Psoas muscle (tissue), 8 donors: Measurements from ENCODE around the gene PPT2. TPM values are rescaled to one million over a fixed set of nuclear protein-coding genes. Genes with fewer than 3 reads are reported as not detected.

Source experiments
- ATAC-seq, 4 donors: fragments of 200-7000 bp; cut with Tn5 transposase; one replicate each; pipeline ENCODE4 v1.9.1; 2020; ENCODE audit warnings: moderate library complexity in 3 of 4, mild to moderate bottlenecking in 2 of 4
- DNase-seq, 2 donors: peaks; one replicate each; pipeline ENCODE4 v3.0.0-alpha.2; 2020
- H3K27ac ChIP-seq: fragments of 200-600 bp; one replicate; pipeline ENCODE4 v1.8.0; 2022
- H3K27me3 ChIP-seq, 3 donors: fragments of 200-600 bp in 1 of 3; one replicate each; pipeline versions ENCODE4 v1.6.1 to v1.8.0; 2013 to 2022; ENCODE audit warnings: low read length in 2 of 3, mild to moderate bottlenecking in 2 of 3, moderate library complexity in 1 of 3; ENCODE audit not compliant: insufficient read depth in 3 of 3
- H3K36me3 ChIP-seq, 2 donors: fragments of 200-600 bp in 1 of 2; one replicate each; pipeline versions ENCODE4 v1.6.1 to v1.8.0; 2013 to 2022; ENCODE audit warnings: low read depth in 1 of 2, mild to moderate bottlenecking in 1 of 2, moderate library complexity in 1 of 2; ENCODE audit not compliant: insufficient read depth in 1 of 2
- H3K4me1 ChIP-seq: fragments of 200-600 bp; one replicate; pipeline ENCODE4 v1.8.0; 2022
- H3K4me3 ChIP-seq: fragments of 200-600 bp; one replicate; pipeline ENCODE4 v1.8.0; 2022; ENCODE audit warnings: mild to moderate bottlenecking
- H3K9me3 ChIP-seq: fragments of 200-600 bp; one replicate; pipeline ENCODE4 v1.8.0; 2022
- CTCF ChIP-seq: fragments of 200-600 bp; IDR thresholded peaks from one replicate; pipeline ENCODE4 v1.8.0; 2022; ENCODE audit warnings: antibody characterized with exemption
- WGBS, 3 donors: extraction: QIAGEN DNeasy Blood & Tissue Kit; methylation state at CpG; one replicate each; pipeline versions ENCODE4 v1.1.6 to v1.1.7; 2013; 5-methylcytosine and 5-hydroxymethylcytosine counted together
- intact Hi-C, 2 donors: fragments of 100-400 bp; cut with DNase I; formaldehyde crosslinking; loops; one replicate each; pipeline versions ENCODE4 v1.11.0 to v1.14.2; 2022
- polyA plus RNA-seq, 3 donors: library from polyadenylated mRNA; stranded (reverse); fragments of 200-250 nt; gene quantifications; one replicate each; pipeline ENCODE4 v1.2.3, GENCODE V29; 2013
- total RNA-seq, 4 donors: library from RNA; stranded (reverse); fragmentation: NEBNext Ultra II Directional in 2 of 4; extraction: Animal tissue kit (Norgen Biotek cat#: 25700) in 2 of 4; gene quantifications; one replicate each; pipeline versions ENCODE4 v1.2.1 to v1.2.4, GENCODE V29; 2021 to 2023
- donor health status: healthy with polysubstance abuse.
- donor health status: DM: no; HTN: no; CAD: no; lungs with moderate emphysema.
- donor health status: Bipolar disorder and iron deficiency.
- donor health status: healthy.
- donor health status: DM: yes; HTN: yes; CAD: no.
- donor health status: DM: no; HTN: no; CAD: no.
- donor health status: DM: no; HTN: no; CAD: no.
- donor health status: DM: yes; HTN: yes; CAD: no.

Gene PPT2
- total and polyA plus RNA-seq, 7 donors: 11.3 to 28.3 (median 14.8) TPM

GRCh38 chr6:32167154-32167760, 13.3 kb downstream of the PPT2 start:
- intact Hi-C loops: no loop called here
- TF ChIP-seq CTCF: no peak
- WGBS, 3 donors: 76 to 80% (median 77%) methylated on average over 32 of the region's 32 CpGs
- Histone ChIP-seq H3K36me3 (peaks cover 0 to 65% of the 10 kb centered on the region in 2 donors), H3K4me3 (no peak overlapping the region), H3K27me3 (no peaks in the 10 kb centered on the region), H3K9me3 (no peaks in the 10 kb centered on the region), H3K4me1 (no peaks in the 10 kb centered on the region), H3K27ac (no peak overlapping the region)
- no peak for ATAC-seq
- DNase-seq: no peak

- DNase-seq (no peak), ATAC-seq (no peak)
- Histone ChIP-seq H3K27me3 (no peaks in the 10 kb centered on the region), H3K4me3 (no peak overlapping the region), H3K27ac (no peak overlapping the region), H3K4me1 (no peaks in the 10 kb centered on the region), H3K9me3 (no peaks in the 10 kb centered on the region), H3K36me3 (peaks cover 0 to 59% of the 10 kb centered on the region in 2 donors)
- intact Hi-C loops: no loop called here
- 68 to 71% (median 69%) methylated on average over 6 of the region's 6 CpGs for WGBS, 3 donors
- no peak for TF ChIP-seq CTCF
Observed at GRCh38 chr6:32167761-32168262, 13.9 kb downstream of the PPT2 start.

- Histone ChIP-seq H3K9me3 (no peaks in the 10 kb centered on the region), H3K27ac (no peak overlapping the region), H3K27me3 (no peaks in the 10 kb centered on the region), H3K4me1 (no peaks in the 10 kb centered on the region), H3K36me3 (peaks cover 0 to 54% of the 10 kb centered on the region in 2 donors), H3K4me3 (no peak overlapping the region)
- no peak for TF ChIP-seq CTCF
- DNase-seq (no peak), ATAC-seq (no peak)
- intact Hi-C loops: no loop called here
- WGBS, 3 donors: 56 to 58% (median 58%) methylated on average over 2 of the region's 2 CpGs
Observed at GRCh38 chr6:32168350-32168749, 14.4 kb downstream of the PPT2 start.

GRCh38 chr6:32168807-32169591, 15.1 kb downstream of the PPT2 start:
- H3K27me3 ChIP-seq: no peaks in the 10 kb centered on the region
- ATAC-seq (peak in 2 of 4 donors; percentile 25 to 48), DNase-seq (no peak)
- H3K4me1 ChIP-seq: no peaks in the 10 kb centered on the region
- H3K4me3 ChIP-seq: no peak overlapping the region
- WGBS, 3 donors: 66 to 87% (median 70%) methylated on average over 11 of the region's 11 CpGs
- H3K27ac ChIP-seq: no peak overlapping the region
- TF ChIP-seq CTCF: no peak
- no peaks in the 10 kb centered on the region for H3K9me3 ChIP-seq
- intact Hi-C loops: no loop called here
- peaks cover 0 to 54% of the 10 kb centered on the region in 2 donors for H3K36me3 ChIP-seq
